H9 (cell line): Measurements from ENCODE around the gene ACACB. TPM values are rescaled to one million over a fixed set of nuclear protein-coding genes. Genes with fewer than 3 reads are reported as not detected.

Source experiments
- DNase-seq: peaks from one replicate; pipeline ENCODE4 v3.0.0-alpha.2; 2017
- H2AFZ ChIP-seq: one replicate; pipeline ENCODE4 v1.6.1; 2013; ENCODE audit warnings: mild to moderate bottlenecking, low read length, control low read depth, moderate library complexity
- H2AK5ac ChIP-seq: 2 replicates; pipeline ENCODE4 v1.6.1; 2013; ENCODE audit warnings: low read length, control low read depth, mixed read lengths; ENCODE audit not compliant: insufficient read length
- H2BK120ac ChIP-seq: one replicate; pipeline ENCODE4 v1.6.1; 2013; ENCODE audit warnings: low read depth, mild to moderate bottlenecking, low read length, control low read depth, inconsistent platforms; ENCODE audit not compliant: poor library complexity, severe bottlenecking
- H2BK12ac ChIP-seq: 2 replicates; pipeline ENCODE4 v1.6.1; 2013; ENCODE audit warnings: low read length, control low read depth, mixed read lengths, low read depth; ENCODE audit not compliant: insufficient read length
- H2BK15ac ChIP-seq: 2 replicates; pipeline ENCODE4 v1.6.1; 2013; ENCODE audit warnings: low read depth, low read length, control low read depth
- H2BK20ac ChIP-seq: one replicate; pipeline ENCODE4 v1.6.1; 2013; ENCODE audit warnings: low read depth, mild to moderate bottlenecking, low read length, control low read depth, inconsistent platforms; ENCODE audit not compliant: poor library complexity, severe bottlenecking
- H2BK5ac ChIP-seq: 2 replicates; pipeline ENCODE4 v1.6.1; 2013; ENCODE audit warnings: low read length, control low read depth, mixed read lengths; ENCODE audit not compliant: insufficient read length
- H3K14ac ChIP-seq: 2 replicates; pipeline ENCODE4 v1.6.1; 2013; ENCODE audit warnings: low read length, control low read depth; ENCODE audit not compliant: insufficient read depth
- H3K18ac ChIP-seq: 2 replicates; pipeline ENCODE4 v1.6.1; 2013; ENCODE audit warnings: low read depth, mild to moderate bottlenecking, mixed read lengths, low read length, control low read depth; ENCODE audit not compliant: insufficient read length
- H3K23ac ChIP-seq: 2 replicates; pipeline ENCODE4 v1.6.1; 2013; ENCODE audit warnings: low read length, control low read depth, mixed read lengths, low read depth; ENCODE audit not compliant: insufficient read length
- H3K23me2 ChIP-seq: 2 replicates; pipeline ENCODE4 v1.6.1; 2013; ENCODE audit warnings: low read depth, mild to moderate bottlenecking, mixed read lengths, low read length, control low read depth; ENCODE audit not compliant: insufficient read length, poor library complexity, severe bottlenecking
- H3K27ac ChIP-seq: 2 replicates; pipeline ENCODE4 v1.5.1; 2013; ENCODE audit warnings: low read length, control low read depth, mixed read lengths, low read depth; ENCODE audit not compliant: insufficient read length
- H3K27me3 ChIP-seq: 2 replicates; pipeline ENCODE4 v1.6.1; 2013; ENCODE audit warnings: low read length, control low read depth, inconsistent platforms; ENCODE audit not compliant: insufficient read depth
- H3K4ac ChIP-seq: 2 replicates; pipeline ENCODE4 v1.6.1; 2013; ENCODE audit warnings: low read depth, mild to moderate bottlenecking, control low read depth, inconsistent platforms, low read length, moderate library complexity
- H3K4me1 ChIP-seq: 2 replicates; pipeline ENCODE4 v1.6.1; 2013; ENCODE audit warnings: low read length, control low read depth, inconsistent platforms; ENCODE audit not compliant: insufficient read depth
- H3K4me2 ChIP-seq: 2 replicates; pipeline ENCODE4 v1.6.1; 2013; ENCODE audit warnings: low read length, control low read depth, mixed read lengths; ENCODE audit not compliant: insufficient read length, insufficient read depth
- H3K56ac ChIP-seq: 2 replicates; pipeline ENCODE4 v1.6.1; 2013; ENCODE audit warnings: low read depth, mild to moderate bottlenecking, mixed read lengths, low read length, control low read depth; ENCODE audit not compliant: insufficient read length
- H3K79me1 ChIP-seq: 2 replicates; pipeline ENCODE4 v1.6.1; 2013; ENCODE audit warnings: low read depth, mild to moderate bottlenecking, moderate library complexity, low read length, control low read depth, inconsistent platforms; ENCODE audit not compliant: insufficient read depth, poor library complexity, severe bottlenecking
- H3K79me2 ChIP-seq: 2 replicates; pipeline ENCODE4 v1.6.1; 2013; ENCODE audit warnings: low read length, control low read depth, inconsistent platforms; ENCODE audit not compliant: insufficient read depth
- H3K9ac ChIP-seq: 2 replicates; pipeline ENCODE4 v1.6.1; 2013; ENCODE audit warnings: low read length, control low read depth, mixed read lengths; ENCODE audit not compliant: insufficient read length; ENCODE audit errors: extremely low read depth
- H3K9me3 ChIP-seq: one replicate; pipeline ENCODE4 v1.6.1; 2013; ENCODE audit warnings: low read depth, low read length, inconsistent platforms; ENCODE audit not compliant: control insufficient read depth
- H3T11ph ChIP-seq: one replicate; pipeline ENCODE4 v1.6.1; 2013; ENCODE audit warnings: mild to moderate bottlenecking, low read length, control low read depth, inconsistent platforms
- H4K20me1 ChIP-seq: one replicate; pipeline ENCODE4 v1.6.1; 2013; ENCODE audit not compliant: control insufficient read depth, insufficient read length, insufficient read depth
- H4K5ac ChIP-seq: 2 replicates; pipeline ENCODE4 v1.6.1; 2013; ENCODE audit warnings: low read depth, mild to moderate bottlenecking, mixed read lengths, low read length, control low read depth; ENCODE audit not compliant: insufficient read length
- H4K8ac ChIP-seq: replicated peaks from 2 replicates; pipeline ENCODE4 v1.6.1; 2013; ENCODE audit warnings: low read length, control low read depth, mixed read lengths, low read depth; ENCODE audit not compliant: insufficient read length
- H4K91ac ChIP-seq: 2 replicates; pipeline ENCODE4 v1.6.1; 2013; ENCODE audit warnings: low read depth, mild to moderate bottlenecking, moderate library complexity, mixed read lengths, low read length, control low read depth; ENCODE audit not compliant: insufficient read length
- H3K27ac Mint-ChIP-seq, 3 experiments: 2 replicates in 2 of 3; 3 replicates in 1 of 3; pipeline ENCODE4 v1.8.0; 2020 to 2021; ENCODE audit warnings: mixed read lengths in 3 of 3, mild to moderate bottlenecking in 1 of 3, moderate library complexity in 1 of 3
- H3K27me3 Mint-ChIP-seq: 2 replicates; pipeline ENCODE4 v1.8.0; 2021; ENCODE audit warnings: low read depth, mild to moderate bottlenecking, moderate library complexity, mixed read lengths
- H3K36me3 Mint-ChIP-seq, 3 experiments: 2 replicates in 2 of 3; 3 replicates in 1 of 3; pipeline ENCODE4 v1.8.0; 2020 to 2021; ENCODE audit warnings: low read depth in 3 of 3, mixed read lengths in 3 of 3; ENCODE audit not compliant: insufficient read depth in 1 of 3
- H3K4me1 Mint-ChIP-seq, 2 experiments: 2 replicates each; pipeline ENCODE4 v1.8.0; 2020; ENCODE audit warnings: mixed read lengths in 2 of 2
- H3K4me3 Mint-ChIP-seq, 2 experiments: 2 replicates in 1 of 2; 3 replicates in 1 of 2; pipeline ENCODE4 v1.8.0; 2020 to 2021; ENCODE audit warnings: mild to moderate bottlenecking in 2 of 2, mixed read lengths in 2 of 2, moderate library complexity in 1 of 2
- H3K9me3 Mint-ChIP-seq, 2 experiments: 2 replicates in 1 of 2; 3 replicates in 1 of 2; pipeline ENCODE4 v1.8.0; 2020; ENCODE audit warnings: mild to moderate bottlenecking in 2 of 2, mixed read lengths in 2 of 2, moderate library complexity in 1 of 2
- WGBS: extraction: QIAGEN DNeasy Blood & Tissue Kit; methylation state at CpG from one replicate; pipeline ENCODE4 v1.1.7; 2013; ENCODE audit warnings: missing lambda C conversion rate, low lambda C conversion rate, mixed read lengths; ENCODE audit not compliant: insufficient read length; ENCODE audit errors: extremely low coverage; 5-methylcytosine and 5-hydroxymethylcytosine counted together
- total RNA-seq: library from RNA; stranded (reverse); gene quantifications from 2 replicates; pipeline ENCODE4 v1.2.1, GENCODE V29; 2021
- TF ChIP-seq, protein P1 (sequence below): fragments of 200-600 bp; sonication (generic); conservative IDR thresholded peaks from 3 replicates; pipeline ENCODE4 v1.8.0; 2021; ENCODE audit warnings: antibody characterized with exemption, mild to moderate bottlenecking

ACACB gene
- total RNA-seq, 1 experiment from 2014 or later, result 14.2 TPM

DNA sequence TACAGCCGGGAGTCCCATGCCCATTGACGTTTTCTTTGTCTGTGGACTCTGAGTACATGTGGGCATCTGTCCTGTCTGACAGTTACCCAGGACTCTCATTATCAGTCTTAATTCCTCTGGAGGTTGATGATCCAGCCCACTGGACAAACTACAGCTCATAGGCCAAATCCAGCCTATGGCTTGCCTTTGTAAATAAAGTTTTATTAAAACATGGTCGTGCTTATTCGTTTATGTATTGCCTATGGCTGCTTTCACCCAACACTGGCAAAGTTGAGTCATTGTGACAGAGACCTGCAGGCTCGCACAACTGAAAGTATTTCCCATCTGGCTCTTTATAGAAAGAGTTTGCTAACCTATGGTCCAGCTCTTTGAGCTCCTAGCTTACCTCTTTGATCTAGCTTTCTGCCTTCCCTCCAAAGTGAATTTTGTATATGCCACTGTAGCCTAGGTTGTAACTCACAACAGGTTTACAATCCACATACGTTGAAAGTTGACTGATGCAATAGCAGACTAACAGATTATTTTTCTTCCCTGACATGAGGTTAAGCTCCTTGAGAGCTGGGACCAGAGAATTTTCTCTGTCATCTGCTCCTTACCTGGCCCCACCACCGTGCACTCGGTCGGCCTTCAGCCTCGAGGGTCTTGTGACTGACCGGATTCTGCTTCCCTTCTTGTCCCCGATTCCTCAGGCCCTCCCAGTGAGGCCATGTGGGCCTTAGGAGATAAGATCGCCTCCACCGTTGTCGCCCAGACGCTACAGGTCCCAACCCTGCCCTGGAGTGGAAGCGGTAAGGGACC is 57.3 kb downstream of the ACACB start:
- Histone ChIP-seq H2BK5ac (no peak overlapping the region), H3K4ac (no peak overlapping the region), H2BK120ac (no peak overlapping the region), H2BK15ac (no peak overlapping the region), H4K5ac (no peak overlapping the region), H2BK20ac (no peak overlapping the region), H3K56ac (no peak overlapping the region), H2AFZ (no peak overlapping the region), H3K79me1 (no peaks in the 10 kb centered on the region), H3K4me1 (no peaks in the 10 kb centered on the region), H3K14ac (no peak overlapping the region; the same call in 1 of the 2 replicates), H3T11ph (no peak overlapping the region), H2BK12ac (no peak overlapping the region), H3K23me2 (no peaks in the 10 kb centered on the region), H4K91ac (no peak overlapping the region), H3K27me3 (no peaks in the 10 kb centered on the region), H3K23ac (no peak overlapping the region), H2AK5ac (no peak overlapping the region), H3K27ac (no peak overlapping the region), H3K18ac (no peak overlapping the region), H3K4me2 (no peak overlapping the region), H3K9ac (no peak overlapping the region), H4K20me1 (no peaks in the 10 kb centered on the region), H4K8ac (no peak overlapping the region), H3K79me2 (no peaks in the 10 kb centered on the region), H3K9me3 (no peaks in the 10 kb centered on the region)
- DNase-seq, result no peak
- TF ChIP-seq, protein P1, sequence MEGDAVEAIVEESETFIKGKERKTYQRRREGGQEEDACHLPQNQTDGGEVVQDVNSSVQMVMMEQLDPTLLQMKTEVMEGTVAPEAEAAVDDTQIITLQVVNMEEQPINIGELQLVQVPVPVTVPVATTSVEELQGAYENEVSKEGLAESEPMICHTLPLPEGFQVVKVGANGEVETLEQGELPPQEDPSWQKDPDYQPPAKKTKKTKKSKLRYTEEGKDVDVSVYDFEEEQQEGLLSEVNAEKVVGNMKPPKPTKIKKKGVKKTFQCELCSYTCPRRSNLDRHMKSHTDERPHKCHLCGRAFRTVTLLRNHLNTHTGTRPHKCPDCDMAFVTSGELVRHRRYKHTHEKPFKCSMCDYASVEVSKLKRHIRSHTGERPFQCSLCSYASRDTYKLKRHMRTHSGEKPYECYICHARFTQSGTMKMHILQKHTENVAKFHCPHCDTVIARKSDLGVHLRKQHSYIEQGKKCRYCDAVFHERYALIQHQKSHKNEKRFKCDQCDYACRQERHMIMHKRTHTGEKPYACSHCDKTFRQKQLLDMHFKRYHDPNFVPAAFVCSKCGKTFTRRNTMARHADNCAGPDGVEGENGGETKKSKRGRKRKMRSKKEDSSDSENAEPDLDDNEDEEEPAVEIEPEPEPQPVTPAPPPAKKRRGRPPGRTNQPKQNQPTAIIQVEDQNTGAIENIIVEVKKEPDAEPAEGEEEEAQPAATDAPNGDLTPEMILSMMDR, result no peak
- peaks cover 27 to 52% (median 44%) of the 10 kb centered on the region in 3 experiments for H3K36me3 Mint-ChIP-seq
- H3K9me3 Mint-ChIP-seq, result peaks cover 0 to 5% of the 10 kb centered on the region in 2 experiments; a peak in 2 of 5 replicates
- H3K27me3 Mint-ChIP-seq, result 0 out of 2 replicates have a peak, but pooled peaks cover 2% of the 10 kb centered on the region
- H3K27ac Mint-ChIP-seq, result peak overlapping the region in 1 of 3 experiments; percentile 22; a peak in 2 of 7 replicates
- peaks cover 0 to 2% of the 10 kb centered on the region in 2 experiments; a peak in 1 of 4 replicates for H3K4me1 Mint-ChIP-seq
- WGBS, result no CpG with 5 or more reads among the region's 17 CpGs
- H3K4me3 Mint-ChIP-seq, result no peak overlapping the region
